ENCODE measurements around the gene KCNF1.

The KCNF1 gene

GRCh38 chr2:10882568-10882967 lies 29.2 kb upstream of the KCNF1 start:
- H3K4me1 ChIP-seq (ENCODE audit: control insufficient read depth, insufficient read depth, low read length) = peaks cover 18% of the 10 kb centered on the region
- H3K27me3 ChIP-seq (ENCODE audit: control insufficient read depth, insufficient read depth, low read length) = no peaks in the 10 kb centered on the region
- no peak overlapping the region for H3K27ac ChIP-seq (ENCODE audit: low read depth, low read length)
- no peak overlapping the region for H3K4me3 ChIP-seq (ENCODE audit: low read depth, low read length)
- no peaks in the 10 kb centered on the region for H3K9me3 ChIP-seq (ENCODE audit: control insufficient read depth, insufficient read depth, low read length)
- H3K9ac ChIP-seq (ENCODE audit: low read depth, low read length) = no peak overlapping the region
- H3K36me3 ChIP-seq (ENCODE audit: control insufficient read depth, insufficient read depth, low read length) = no peaks in the 10 kb centered on the region

GRCh38 chr2:10883066-10883465 lies 28.7 kb upstream of the KCNF1 start:
- no peaks in the 10 kb centered on the region for H3K27me3 ChIP-seq (ENCODE audit: control insufficient read depth, insufficient read depth, low read length)
- no peaks in the 10 kb centered on the region for H3K9me3 ChIP-seq (ENCODE audit: control insufficient read depth, insufficient read depth, low read length)
- H3K4me1 ChIP-seq (ENCODE audit: control insufficient read depth, insufficient read depth, low read length) = peaks cover 18% of the 10 kb centered on the region
- H3K4me3 ChIP-seq (ENCODE audit: low read depth, low read length) = no peak overlapping the region
- H3K9ac ChIP-seq (ENCODE audit: low read depth, low read length) = no peak overlapping the region
- H3K27ac ChIP-seq (ENCODE audit: low read depth, low read length) = peak overlapping the region; percentile 35
- no peaks in the 10 kb centered on the region for H3K36me3 ChIP-seq (ENCODE audit: control insufficient read depth, insufficient read depth, low read length)

GRCh38 chr2:10883801-10884478 lies 27.8 kb upstream of the KCNF1 start:
- Histone ChIP-seq H3K27me3 (ENCODE audit: control insufficient read depth, insufficient read depth, low read length) (no peaks in the 10 kb centered on the region), H3K9me3 (ENCODE audit: control insufficient read depth, insufficient read depth, low read length) (no peaks in the 10 kb centered on the region), H3K27ac (ENCODE audit: low read depth, low read length) (peak overlapping the region; percentile 72), H3K36me3 (ENCODE audit: control insufficient read depth, insufficient read depth, low read length) (no peaks in the 10 kb centered on the region), H3K9ac (ENCODE audit: low read depth, low read length) (no peak overlapping the region), H3K4me3 (ENCODE audit: low read depth, low read length) (no peak overlapping the region), H3K4me1 (ENCODE audit: control insufficient read depth, insufficient read depth, low read length) (peaks cover 18% of the 10 kb centered on the region)

- Histone ChIP-seq H3K9me3 (ENCODE audit: control insufficient read depth, insufficient read depth, low read length) (no peaks in the 10 kb centered on the region), H3K27ac (ENCODE audit: low read depth, low read length) (peak overlapping the region; percentile 72), H3K4me3 (ENCODE audit: low read depth, low read length) (no peak overlapping the region), H3K27me3 (ENCODE audit: control insufficient read depth, insufficient read depth, low read length) (no peaks in the 10 kb centered on the region), H3K4me1 (ENCODE audit: control insufficient read depth, insufficient read depth, low read length) (peaks cover 18% of the 10 kb centered on the region), H3K36me3 (ENCODE audit: control insufficient read depth, insufficient read depth, low read length) (no peaks in the 10 kb centered on the region), H3K9ac (ENCODE audit: low read depth, low read length) (no peak overlapping the region)
Observed at GRCh38 chr2:10884574-10884975, 27.2 kb upstream of the KCNF1 start.

GRCh38 chr2:10885094-10885860 lies 26.5 kb upstream of the KCNF1 start:
- no peaks in the 10 kb centered on the region for H3K9me3 ChIP-seq (ENCODE audit: control insufficient read depth, insufficient read depth, low read length)
- H3K4me3 ChIP-seq (ENCODE audit: low read depth, low read length) = no peak overlapping the region
- H3K4me1 ChIP-seq (ENCODE audit: control insufficient read depth, insufficient read depth, low read length) = peaks cover 18% of the 10 kb centered on the region
- no peaks in the 10 kb centered on the region for H3K27me3 ChIP-seq (ENCODE audit: control insufficient read depth, insufficient read depth, low read length)
- peak overlapping the region; percentile 72 for H3K27ac ChIP-seq (ENCODE audit: low read depth, low read length)
- H3K9ac ChIP-seq (ENCODE audit: low read depth, low read length) = no peak overlapping the region
- no peaks in the 10 kb centered on the region for H3K36me3 ChIP-seq (ENCODE audit: control insufficient read depth, insufficient read depth, low read length)

GRCh38 chr2:10887476-10887875 lies 24.3 kb upstream of the KCNF1 start:
- Histone ChIP-seq H3K9me3 (ENCODE audit: control insufficient read depth, insufficient read depth, low read length) (no peaks in the 10 kb centered on the region), H3K27me3 (ENCODE audit: control insufficient read depth, insufficient read depth, low read length) (no peaks in the 10 kb centered on the region), H3K27ac (ENCODE audit: low read depth, low read length) (no peak overlapping the region), H3K9ac (ENCODE audit: low read depth, low read length) (no peak overlapping the region), H3K4me1 (ENCODE audit: control insufficient read depth, insufficient read depth, low read length) (peaks cover 18% of the 10 kb centered on the region), H3K36me3 (ENCODE audit: control insufficient read depth, insufficient read depth, low read length) (no peaks in the 10 kb centered on the region), H3K4me3 (ENCODE audit: low read depth, low read length) (no peak overlapping the region)

- H3K9ac ChIP-seq (ENCODE audit: low read depth, low read length) = no peak overlapping the region
- H3K27ac ChIP-seq (ENCODE audit: low read depth, low read length) = no peak overlapping the region
- no peak overlapping the region for H3K4me3 ChIP-seq (ENCODE audit: low read depth, low read length)
- H3K36me3 ChIP-seq (ENCODE audit: control insufficient read depth, insufficient read depth, low read length) = no peaks in the 10 kb centered on the region
- no peaks in the 10 kb centered on the region for H3K9me3 ChIP-seq (ENCODE audit: control insufficient read depth, insufficient read depth, low read length)
- no peaks in the 10 kb centered on the region for H3K27me3 ChIP-seq (ENCODE audit: control insufficient read depth, insufficient read depth, low read length)
- peaks cover 5% of the 10 kb centered on the region for H3K4me1 ChIP-seq (ENCODE audit: control insufficient read depth, insufficient read depth, low read length)
Observed at GRCh38 chr2:10889651-10890215, 22.0 kb upstream of the KCNF1 start.

GRCh38 chr2:10890706-10891270 lies 20.9 kb upstream of the KCNF1 start:
- 0 out of 2 replicates have a peak, but pooled peaks cover 3% of the 10 kb centered on the region for H3K4me1 ChIP-seq (ENCODE audit: control insufficient read depth, insufficient read depth, low read length)

GRCh38 chr2:10891390-10891789 lies 20.3 kb upstream of the KCNF1 start:
- 0 out of 2 replicates have a peak, but pooled peaks cover 3% of the 10 kb centered on the region for H3K4me1 ChIP-seq (ENCODE audit: control insufficient read depth, insufficient read depth, low read length)
- H3K27me3 ChIP-seq (ENCODE audit: control insufficient read depth, insufficient read depth, low read length) = no peaks in the 10 kb centered on the region

More at GRCh38 chr2:10890706-10891270, 20.9 kb upstream of the KCNF1 start:
- H3K9me3 ChIP-seq (ENCODE audit: control insufficient read depth, insufficient read depth, low read length) = no peaks in the 10 kb centered on the region
- no peaks in the 10 kb centered on the region for H3K27me3 ChIP-seq (ENCODE audit: control insufficient read depth, insufficient read depth, low read length)
- no peak overlapping the region for H3K9ac ChIP-seq (ENCODE audit: low read depth, low read length)
- H3K4me3 ChIP-seq (ENCODE audit: low read depth, low read length) = no peak overlapping the region
- H3K27ac ChIP-seq (ENCODE audit: low read depth, low read length) = no peak overlapping the region
- no peaks in the 10 kb centered on the region for H3K36me3 ChIP-seq (ENCODE audit: control insufficient read depth, insufficient read depth, low read length)

GRCh38 chr2:10891848-10892247 lies 19.9 kb upstream of the KCNF1 start:
- H3K4me1 ChIP-seq (ENCODE audit: control insufficient read depth, insufficient read depth, low read length) = 0 out of 2 replicates have a peak, but pooled peaks cover 3% of the 10 kb centered on the region
- no peak overlapping the region for H3K4me3 ChIP-seq (ENCODE audit: low read depth, low read length)
- H3K36me3 ChIP-seq (ENCODE audit: control insufficient read depth, insufficient read depth, low read length) = no peaks in the 10 kb centered on the region
- no peak overlapping the region for H3K27ac ChIP-seq (ENCODE audit: low read depth, low read length)
- no peaks in the 10 kb centered on the region for H3K27me3 ChIP-seq (ENCODE audit: control insufficient read depth, insufficient read depth, low read length)
- H3K9me3 ChIP-seq (ENCODE audit: control insufficient read depth, insufficient read depth, low read length) = no peaks in the 10 kb centered on the region
- no peak overlapping the region for H3K9ac ChIP-seq (ENCODE audit: low read depth, low read length)

More at GRCh38 chr2:10891390-10891789, 20.3 kb upstream of the KCNF1 start:
- no peak overlapping the region for H3K9ac ChIP-seq (ENCODE audit: low read depth, low read length)
- no peaks in the 10 kb centered on the region for H3K36me3 ChIP-seq (ENCODE audit: control insufficient read depth, insufficient read depth, low read length)
- no peak overlapping the region for H3K4me3 ChIP-seq (ENCODE audit: low read depth, low read length)
- no peaks in the 10 kb centered on the region for H3K9me3 ChIP-seq (ENCODE audit: control insufficient read depth, insufficient read depth, low read length)
- H3K27ac ChIP-seq (ENCODE audit: low read depth, low read length) = no peak overlapping the region

Data from HUES48 (cell line).